GM19351 (cell line): ENCODE measurements around the gene MYADML2.

ENCODE experiments used
- ATAC-seq: cut with Tn5 transposase; IDR thresholded peaks from one replicate; pipeline ENCODE4 v1.9.1; 2021; ENCODE audit warnings: mild to moderate bottlenecking, moderate library complexity; ENCODE audit not compliant: unreplicated experiment

MYADML2 gene

DNA sequence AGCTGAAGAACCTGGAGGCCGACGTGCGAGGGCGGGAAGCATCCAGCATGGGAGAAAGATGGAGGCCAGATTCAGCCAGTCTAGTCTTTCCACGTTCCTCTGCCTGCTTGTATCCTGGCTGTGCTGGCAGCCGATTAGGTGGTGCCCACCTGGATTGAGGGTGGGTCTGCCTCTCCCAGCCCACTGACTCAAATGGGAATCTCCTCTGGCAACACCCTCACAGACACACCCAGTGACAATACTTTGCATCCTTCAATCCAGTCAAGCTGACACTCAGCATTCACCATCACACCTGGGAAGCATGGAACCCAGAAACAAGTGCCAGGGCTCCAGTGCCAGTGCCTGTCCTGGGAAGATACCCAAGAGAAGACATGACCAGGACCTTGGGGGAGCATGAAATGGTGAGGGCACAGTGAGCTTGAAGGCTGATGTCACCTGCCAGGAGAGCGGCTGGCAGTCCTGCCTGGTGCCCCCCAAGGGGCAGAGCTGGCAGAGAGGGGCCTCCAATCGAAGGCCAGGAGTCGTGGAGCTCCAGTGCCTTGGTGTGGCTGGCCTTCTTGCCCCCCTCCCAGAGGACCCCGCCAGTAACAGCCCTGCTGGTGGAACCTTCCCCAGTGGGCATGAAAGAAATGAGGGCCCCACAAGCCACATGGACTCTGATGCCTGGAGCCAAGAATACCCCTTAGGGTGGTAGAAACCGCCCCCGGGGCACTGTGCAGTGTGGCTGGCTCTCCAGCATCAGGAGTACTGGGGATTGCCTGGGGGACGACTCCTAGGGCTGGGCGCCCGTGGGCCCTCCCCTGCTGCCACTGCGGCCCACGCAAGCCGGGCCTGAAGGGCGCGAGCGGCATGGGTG is 45.6 kb downstream of the MYADML2 start:
- no peak for ATAC-seq

DNA sequence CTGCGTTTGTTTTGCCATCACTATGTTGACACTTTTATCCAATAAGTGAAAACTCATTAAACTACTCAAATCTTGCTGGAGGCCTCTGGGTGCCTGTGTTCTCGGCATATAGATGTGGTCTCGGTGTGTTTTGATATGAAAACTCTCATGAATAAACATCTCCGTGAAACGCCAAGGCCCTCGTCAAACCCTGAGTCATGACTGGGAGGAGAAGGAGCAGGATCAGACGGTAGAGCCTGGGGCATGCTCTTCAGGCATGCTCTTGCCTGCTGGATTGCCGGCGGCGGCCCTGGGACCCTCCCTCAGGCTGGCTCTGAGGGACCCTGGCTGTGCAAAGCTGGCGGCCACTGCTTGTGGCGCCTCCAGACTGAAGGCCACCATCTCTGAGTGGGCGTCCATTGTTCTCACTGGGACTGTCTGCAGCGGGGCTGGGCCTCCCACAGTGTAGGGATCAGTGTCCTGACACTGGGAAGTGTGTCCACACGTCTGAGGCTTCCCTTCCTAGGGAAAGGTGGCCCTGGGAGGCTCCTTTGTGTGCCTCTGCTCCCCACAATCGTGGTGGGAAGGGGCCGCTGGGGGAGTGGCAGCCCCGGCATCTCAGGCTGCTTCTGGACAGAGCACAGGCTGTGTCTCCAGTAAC is 46.7 kb downstream of the MYADML2 start:
- no peak for ATAC-seq

DNA sequence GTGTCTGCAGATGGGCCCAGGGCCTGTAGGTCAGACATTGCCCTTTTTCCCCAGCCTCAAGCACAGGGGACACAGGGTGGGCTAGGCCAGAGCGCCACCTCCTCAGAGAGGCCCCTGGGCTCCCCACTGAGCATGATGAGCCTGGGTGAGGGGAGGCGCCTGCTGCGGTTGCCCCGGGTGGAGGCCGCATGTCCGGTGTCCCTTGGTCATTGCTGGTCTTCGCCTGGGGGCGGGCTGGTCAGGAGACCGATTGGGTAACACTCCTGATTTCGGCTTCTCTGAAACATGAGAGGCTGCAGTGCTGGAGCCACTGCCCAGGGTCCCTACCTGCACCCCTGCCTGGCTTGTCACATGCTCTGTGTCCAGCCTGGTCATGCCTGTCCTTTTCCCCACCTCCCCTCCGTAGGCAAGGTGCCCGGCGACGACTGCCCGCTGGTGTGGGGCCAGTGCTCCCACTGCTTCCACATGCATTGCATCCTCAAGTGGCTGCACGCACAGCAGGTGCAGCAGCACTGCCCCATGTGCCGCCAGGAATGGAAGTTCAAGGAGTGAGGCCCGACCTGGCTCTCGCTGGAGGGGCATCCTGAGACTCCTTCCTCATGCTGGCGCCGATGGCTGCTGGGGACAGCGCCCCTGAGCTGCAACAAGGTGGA is 47.4 kb downstream of the MYADML2 start:
- no peak for ATAC-seq

DNA sequence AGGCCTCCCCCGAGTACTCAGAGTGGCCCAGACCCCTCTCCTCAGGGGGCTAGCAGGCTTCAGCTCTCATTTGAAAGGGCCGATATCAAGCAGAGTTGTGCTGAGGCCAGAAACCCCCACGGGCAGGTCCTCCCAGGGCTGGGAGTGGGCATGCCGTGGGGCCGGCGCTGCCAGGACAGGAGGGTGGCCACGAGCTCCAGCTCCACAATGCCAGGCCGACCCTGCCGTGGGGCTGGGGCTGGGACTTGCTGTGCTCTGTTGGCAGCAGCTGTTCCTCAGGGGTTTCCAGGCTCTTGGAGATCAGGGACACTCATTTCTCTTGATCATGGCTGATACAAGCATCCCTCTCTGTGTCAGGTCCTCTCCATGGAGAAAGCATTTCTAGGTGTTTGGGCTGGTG is 48.1 kb downstream of the MYADML2 start:
- ATAC-seq = no peak

DNA sequence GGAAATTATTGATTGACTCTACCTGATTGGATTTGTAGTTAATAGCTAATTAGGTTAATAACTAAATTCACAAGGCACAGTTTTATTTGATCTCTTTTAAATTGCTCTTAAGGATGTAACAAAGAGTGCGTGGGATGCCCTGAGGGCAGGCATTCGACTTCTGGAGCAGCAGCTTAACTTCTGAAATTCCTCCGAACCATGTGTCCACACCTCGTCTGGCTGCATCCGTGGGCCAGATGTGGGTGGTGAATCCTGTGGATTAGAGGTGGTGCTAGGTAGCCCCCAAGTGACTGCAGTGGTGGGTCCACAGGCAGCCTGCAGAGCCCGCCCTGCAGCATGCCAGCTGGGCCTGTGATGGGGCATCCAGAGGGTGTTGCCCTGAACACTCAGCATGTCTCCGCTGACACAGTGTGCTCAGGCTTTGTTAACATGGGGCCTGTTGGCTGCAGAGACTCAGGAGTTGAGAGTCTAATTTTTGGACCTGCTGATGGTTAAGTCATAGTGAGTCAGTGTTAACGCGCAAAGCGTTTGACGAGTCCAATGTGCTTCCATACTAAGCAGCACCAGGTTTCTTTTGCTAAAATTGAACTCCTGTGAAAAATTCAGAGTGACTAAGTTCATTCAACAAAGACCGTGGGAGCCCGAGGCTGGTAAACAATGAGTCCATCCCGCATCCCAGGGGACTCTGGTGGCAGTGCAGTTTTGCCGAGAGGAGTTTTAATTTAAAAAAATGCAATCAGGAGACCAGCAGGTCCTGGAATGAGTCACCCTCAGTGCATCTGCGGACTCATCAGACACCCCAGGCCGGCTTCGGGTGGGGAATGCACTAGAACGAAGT is 48.8 kb downstream of the MYADML2 start:
- ATAC-seq = no peak

DNA sequence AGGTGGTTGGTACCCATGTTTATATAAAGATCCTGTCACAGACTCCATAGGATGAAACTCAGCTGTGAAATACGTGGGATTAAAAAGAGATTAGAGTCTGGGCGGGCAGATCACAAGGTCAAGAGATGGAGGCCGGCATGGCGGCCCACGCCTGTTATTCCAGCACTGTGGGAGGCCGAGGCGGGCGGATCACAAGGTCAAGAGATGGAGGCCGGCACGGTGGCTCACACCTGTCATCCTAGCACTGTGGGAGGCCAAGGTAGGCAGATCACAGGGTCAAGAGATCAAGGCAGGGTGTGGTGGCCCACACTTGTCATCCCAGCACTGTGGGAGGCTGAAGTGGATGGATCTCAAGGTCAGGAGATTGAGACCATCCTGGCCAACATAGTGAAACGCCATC is 51.6 kb downstream of the MYADML2 start:
- no peak for ATAC-seq

DNA sequence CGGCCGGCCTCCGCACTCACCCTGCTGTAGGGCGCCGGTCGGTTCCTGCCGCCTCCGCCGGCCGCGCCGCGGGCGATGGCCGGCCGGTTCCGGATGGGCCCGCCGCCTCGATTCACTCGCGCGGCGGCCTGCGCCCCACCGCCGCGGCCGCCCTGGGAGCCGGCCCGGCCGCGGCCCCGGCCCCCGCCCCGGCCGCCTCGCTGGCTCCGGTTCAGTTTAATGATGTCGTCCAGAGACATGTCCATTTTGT is 55.8 kb downstream of the MYADML2 start:
- ATAC-seq = peak; percentile 2

DNA sequence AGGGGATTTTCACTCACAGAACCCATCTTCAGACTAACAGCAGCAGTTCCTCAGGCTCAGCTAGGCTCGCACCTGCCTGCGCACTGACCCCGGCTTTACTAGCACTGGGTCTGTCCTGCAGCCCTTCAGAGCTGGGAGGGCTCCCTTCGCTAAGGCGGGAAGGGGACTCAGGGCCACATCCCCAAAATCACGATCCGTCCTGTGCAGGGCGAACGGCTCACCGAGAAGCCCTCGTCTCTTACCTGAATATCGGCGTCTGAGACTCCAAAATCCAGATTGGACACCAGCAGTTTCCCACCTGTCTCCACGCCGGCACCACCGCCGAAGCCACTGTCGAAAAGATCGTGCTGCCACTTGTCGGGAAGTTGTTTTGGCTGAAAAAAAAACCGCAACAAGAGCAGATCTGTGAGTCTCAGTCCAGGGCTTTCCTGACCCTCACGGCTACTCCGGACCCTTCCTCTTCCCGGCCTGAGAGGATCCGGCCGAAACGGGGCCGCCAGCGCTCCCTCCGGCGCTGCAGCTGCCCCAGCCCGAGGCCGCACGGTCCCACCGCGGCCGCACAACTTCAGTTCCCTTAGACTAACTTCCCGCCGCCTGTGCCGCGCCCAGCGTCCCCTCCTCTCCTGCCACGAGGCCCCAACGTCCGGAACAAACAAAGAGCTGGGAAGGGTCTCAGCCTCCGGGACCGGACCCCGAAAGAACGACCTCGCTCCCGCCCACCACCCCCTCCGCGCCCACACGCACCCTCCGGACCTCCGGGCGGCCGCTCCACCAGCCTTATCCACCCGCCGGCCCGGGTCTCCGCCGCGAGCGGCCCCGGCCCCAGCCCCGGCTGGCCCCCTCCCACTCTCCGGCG is 56.4 kb downstream of the MYADML2 start:
- no peak for ATAC-seq
